HG03280 (cell line): Measurements from ENCODE around the gene TAL2.
"Not testable (repeated sequence)": the region's sequence is repeated elsewhere in the genome, so short reads cannot be mapped to it uniquely, and the experiment has no call there.

Experiments
- ATAC-seq: cut with Tn5 transposase; IDR thresholded peaks from one replicate; pipeline ENCODE4 v1.9.1; 2021; ENCODE audit warnings: mild to moderate bottlenecking, moderate library complexity; ENCODE audit not compliant: unreplicated experiment

TAL2 gene

GRCh38 chr9:105703638-105704037 lies 41.4 kb downstream of the TAL2 start:
- not testable (repeated sequence) for ATAC-seq

DNA sequence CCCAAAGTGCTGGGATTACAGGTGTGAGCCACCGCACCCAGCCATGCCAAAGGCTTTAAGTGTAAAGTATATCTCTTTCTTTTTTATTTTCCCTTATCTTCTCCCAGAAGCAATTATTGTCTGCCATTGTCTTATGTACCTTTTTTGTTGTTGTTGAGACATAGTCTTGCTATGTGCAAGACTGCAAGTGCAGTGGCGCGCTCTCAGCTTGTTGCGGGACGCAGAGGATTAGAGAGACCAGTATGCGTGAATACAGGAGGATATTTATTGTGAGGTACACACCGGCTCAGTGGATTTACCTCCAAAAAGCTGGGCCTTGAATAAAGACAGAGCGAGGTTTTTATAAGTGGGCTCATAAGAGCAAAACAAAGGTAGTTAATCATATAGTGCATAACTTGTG lies 43.9 kb downstream of the TAL2 start:
- no peak for ATAC-seq

DNA sequence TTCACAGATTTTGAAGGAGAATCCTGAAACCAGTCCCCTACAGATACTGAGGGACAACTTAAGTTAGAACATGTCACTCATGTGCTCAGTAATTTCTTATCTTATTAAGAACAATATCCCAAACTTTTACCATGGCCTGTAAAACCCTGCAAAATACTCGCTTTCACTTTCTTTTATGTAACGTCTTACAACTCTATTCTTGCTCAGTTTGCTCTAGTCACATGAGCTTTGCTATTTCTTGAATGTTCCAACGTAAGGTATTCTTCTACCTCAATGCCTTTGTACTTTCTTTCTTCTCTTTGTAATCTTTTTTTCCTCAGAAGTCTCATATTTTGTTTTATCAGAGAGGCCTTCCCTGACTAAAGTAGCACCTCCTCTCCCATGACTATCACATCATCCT lies 46.1 kb downstream of the TAL2 start:
- peak; percentile 63 for ATAC-seq

GRCh38 chr9:105710638-105711037 lies 48.4 kb downstream of the TAL2 start:
- ATAC-seq, result no peak

DNA sequence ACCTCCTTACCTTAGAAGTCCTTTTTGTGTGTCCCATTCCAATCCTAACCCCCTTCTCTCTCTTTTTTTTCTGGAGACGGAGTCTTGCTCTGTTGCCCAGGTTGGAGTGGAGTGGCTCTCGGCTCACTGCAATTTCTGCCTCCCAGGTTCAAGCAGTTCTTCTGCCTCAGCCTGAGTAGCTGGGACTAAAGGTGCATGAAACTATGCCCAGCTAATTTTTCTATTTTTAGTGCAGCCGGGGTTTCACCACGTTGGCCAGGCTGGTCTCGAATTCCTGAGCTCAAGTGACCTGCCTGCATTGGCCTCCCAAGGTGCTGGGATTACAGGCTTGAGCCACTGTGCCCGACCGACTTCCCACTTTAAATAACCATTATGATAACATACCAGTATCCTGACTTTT lies 49.6 kb downstream of the TAL2 start:
- ATAC-seq, result no peak

- no peak for ATAC-seq
Measured at GRCh38 chr9:105712297-105712696, 50.0 kb downstream of the TAL2 start.
